Measurements from ENCODE around the gene RBM42.

RBM42 gene

DNA sequence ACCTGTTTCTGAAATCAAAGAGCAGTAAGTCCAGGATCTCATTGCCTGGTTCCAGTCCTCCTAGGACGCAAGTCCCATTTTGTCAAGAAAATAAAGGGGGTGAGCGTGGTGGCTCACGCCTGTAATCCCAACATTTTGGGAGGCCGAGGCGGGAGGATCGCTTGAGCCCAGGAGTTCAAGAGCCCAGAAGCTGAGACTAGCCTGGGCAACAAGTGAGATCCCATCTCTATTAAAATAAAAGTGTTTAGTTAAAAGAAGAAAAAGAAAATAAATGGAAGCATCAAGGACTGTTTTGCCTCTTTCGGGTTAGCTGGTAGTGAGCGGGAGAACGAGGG is 16.6 kb upstream of the RBM42 start:
- DNase-seq (ENCODE audit: insufficient read length, low spot score) = no peak
- TF ChIP-seq, protein P1, sequence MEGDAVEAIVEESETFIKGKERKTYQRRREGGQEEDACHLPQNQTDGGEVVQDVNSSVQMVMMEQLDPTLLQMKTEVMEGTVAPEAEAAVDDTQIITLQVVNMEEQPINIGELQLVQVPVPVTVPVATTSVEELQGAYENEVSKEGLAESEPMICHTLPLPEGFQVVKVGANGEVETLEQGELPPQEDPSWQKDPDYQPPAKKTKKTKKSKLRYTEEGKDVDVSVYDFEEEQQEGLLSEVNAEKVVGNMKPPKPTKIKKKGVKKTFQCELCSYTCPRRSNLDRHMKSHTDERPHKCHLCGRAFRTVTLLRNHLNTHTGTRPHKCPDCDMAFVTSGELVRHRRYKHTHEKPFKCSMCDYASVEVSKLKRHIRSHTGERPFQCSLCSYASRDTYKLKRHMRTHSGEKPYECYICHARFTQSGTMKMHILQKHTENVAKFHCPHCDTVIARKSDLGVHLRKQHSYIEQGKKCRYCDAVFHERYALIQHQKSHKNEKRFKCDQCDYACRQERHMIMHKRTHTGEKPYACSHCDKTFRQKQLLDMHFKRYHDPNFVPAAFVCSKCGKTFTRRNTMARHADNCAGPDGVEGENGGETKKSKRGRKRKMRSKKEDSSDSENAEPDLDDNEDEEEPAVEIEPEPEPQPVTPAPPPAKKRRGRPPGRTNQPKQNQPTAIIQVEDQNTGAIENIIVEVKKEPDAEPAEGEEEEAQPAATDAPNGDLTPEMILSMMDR (IDR thresholded peaks at IDR 0.05; ENCODE audit: insufficient read depth, missing control alignments) = no peak
- FAIRE-seq = no peak

DNA sequence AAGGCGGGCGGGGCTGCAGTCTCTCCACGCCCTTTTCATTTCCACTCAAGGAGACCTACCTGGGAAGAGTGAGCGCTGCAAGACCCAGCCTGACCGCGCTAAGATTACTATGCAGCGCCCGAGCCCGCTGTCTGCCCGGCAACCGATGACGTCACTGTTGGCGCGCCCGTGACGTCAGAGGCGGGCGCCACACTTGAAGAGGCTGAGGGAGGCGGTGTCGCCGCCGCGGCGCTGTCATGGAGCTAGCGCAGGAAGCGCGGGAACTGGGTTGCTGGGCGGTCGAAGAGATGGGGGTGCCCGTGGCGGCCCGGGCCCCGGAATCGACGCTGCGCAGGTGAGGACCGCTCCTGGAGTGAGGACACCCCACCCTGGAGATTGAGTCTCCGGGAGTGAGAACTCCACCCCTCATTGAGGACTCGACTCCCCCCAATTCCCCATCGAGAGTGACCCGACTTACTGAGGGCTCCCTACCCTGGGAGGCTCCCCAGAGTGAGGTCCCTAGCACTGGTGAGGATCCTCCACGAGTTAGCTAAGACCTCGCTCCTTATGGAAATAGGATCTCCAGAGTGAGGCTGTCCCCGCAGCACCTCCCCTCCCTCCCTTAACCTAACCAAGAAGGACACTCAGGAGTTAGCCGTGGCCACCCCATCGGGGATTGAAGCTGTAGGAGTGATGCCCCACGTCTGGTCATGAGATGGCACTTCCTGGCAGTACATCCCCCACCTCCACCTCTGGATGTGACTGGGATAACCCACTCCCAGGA is 16.1 kb upstream of the RBM42 start, which contains the start of gene HAUS5:
Gene HAUS5 (plus strand): TSS at position 177 of the 763 bp plus-strand sequence. CDS start 60 bp downstream, at position 237.
- DNase-seq (ENCODE audit: insufficient read length, low spot score) (peak; percentile 85), FAIRE-seq (no peak)
- TF ChIP-seq, protein P1 (IDR thresholded peaks at IDR 0.05; ENCODE audit: insufficient read depth, missing control alignments) = no peak

DNA sequence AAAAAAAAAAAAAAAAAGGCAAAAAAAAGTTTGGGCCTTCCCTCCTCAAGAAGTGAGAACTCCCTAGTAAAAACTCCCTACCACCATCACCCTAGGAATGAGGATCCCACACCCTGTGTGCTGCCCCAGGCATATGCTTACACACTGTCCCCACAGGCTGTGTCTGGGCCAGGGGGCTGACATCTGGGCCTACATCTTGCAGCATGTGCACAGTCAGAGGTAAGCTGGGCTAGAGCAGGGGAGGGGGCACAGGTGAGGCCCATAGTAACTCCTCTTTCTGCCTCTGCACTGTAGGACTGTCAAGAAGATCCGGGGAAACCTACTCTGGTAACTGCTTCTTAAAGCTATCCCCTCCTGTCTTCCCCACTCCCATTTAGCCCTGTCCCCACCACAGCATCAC is 15.3 kb upstream of the RBM42 start:
- TF ChIP-seq, protein P1 (IDR thresholded peaks at IDR 0.05; ENCODE audit: insufficient read depth, missing control alignments) = no peak
- no peak for DNase-seq (ENCODE audit: insufficient read length, low spot score)

DNA sequence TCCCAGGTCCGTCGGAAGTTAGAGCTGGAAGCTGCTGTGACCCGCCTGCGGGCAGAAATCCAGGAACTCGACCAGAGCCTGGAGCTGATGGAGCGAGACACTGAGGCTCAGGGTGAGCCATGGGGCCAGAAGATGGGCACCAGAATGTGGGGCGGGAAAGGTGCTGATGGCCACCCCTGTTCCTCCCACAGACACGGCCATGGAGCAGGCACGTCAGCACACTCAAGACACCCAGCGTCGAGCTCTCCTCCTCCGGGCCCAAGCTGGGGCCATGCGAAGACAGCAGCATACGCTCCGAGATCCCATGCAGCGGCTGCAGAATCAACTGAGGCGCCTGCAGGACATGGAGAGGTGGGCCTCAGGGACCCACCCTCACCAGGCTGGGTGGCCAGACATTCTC is 13.8 kb upstream of the RBM42 start:
- DNase-seq (ENCODE audit: insufficient read length, low spot score) (no peak), FAIRE-seq (no peak)
- TF ChIP-seq, protein P1 (IDR thresholded peaks at IDR 0.05; ENCODE audit: insufficient read depth, missing control alignments) = no peak

More for the DNA sequence above, 15.3 kb upstream of the RBM42 start:
- no peak for FAIRE-seq

DNA sequence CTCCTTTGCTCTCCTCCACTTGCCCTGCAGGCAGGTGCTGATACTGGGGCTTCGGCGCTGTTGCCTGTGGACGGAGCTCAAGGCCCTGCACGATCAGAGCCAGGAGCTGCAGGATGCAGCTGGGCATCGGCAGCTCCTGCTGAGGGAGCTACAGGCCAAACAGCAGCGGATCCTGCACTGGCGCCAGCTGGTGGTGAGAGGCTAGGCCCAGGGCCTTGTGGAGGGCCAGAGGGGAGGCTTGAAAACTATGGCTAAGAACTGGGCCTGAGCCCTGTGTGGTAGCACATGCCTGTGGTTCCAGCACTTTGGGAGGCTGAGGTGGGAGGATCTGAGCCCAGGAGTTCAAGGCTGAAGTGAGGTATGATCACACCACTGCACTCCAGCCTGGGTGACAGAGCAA is 10.0 kb upstream of the RBM42 start:
- TF ChIP-seq, protein P1 (IDR thresholded peaks at IDR 0.05; ENCODE audit: insufficient read depth, missing control alignments) = no peak
- DNase-seq (ENCODE audit: insufficient read length, low spot score) (no peak), FAIRE-seq (no peak)

DNA sequence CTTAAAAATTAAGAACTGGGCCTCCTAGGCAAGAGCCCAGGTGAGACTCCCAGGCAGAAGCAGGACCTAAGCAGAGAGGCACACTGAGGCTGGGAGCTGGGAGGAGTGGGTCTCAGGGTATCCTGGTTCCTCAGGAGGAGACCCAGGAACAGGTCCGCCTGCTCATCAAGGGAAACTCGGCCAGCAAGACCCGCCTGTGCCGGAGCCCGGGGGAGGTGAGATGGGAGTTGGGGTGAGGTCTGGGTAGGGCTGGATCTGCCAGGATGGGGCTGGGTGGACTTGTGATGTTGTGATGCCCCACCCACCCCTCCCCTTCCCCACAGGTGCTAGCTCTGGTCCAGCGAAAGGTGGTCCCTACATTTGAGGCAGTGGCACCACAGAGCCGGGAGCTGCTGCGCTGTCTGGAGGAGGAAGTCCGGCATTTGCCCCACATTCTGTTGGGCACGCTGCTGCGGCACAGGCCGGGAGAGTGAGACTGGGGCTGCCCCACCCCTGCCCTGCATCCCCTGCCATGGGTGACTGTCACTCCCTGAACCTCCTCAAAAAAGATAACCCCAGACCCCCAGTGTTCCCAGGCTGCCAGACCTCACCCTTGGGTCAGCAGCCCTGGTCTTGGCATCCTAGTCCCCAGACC is 9.4 kb upstream of the RBM42 start:
- TF ChIP-seq, protein P1 (IDR thresholded peaks at IDR 0.05; ENCODE audit: insufficient read depth, missing control alignments) = no peak
- no peak for FAIRE-seq
- no peak for DNase-seq (ENCODE audit: insufficient read length, low spot score)

DNA sequence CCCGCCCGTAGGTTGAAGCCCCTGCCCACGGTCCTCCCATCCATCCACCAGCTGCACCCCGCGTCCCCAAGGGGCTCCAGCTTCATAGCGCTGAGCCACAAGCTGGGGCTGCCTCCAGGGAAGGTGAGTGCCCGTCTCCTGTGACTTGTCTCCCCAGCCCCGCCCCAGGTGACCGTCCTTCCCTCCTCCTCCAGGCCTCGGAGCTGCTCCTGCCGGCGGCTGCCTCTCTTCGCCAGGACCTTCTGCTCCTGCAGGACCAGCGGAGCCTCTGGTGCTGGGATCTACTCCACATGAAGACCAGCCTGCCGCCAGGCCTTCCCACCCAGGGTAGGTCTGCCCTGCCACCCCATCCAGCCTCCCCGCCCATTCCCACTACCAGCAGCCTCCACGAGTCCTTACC is 8.8 kb upstream of the RBM42 start:
- FAIRE-seq = no peak
- DNase-seq (ENCODE audit: insufficient read length, low spot score) = no peak
- TF ChIP-seq, protein P1 (IDR thresholded peaks at IDR 0.05; ENCODE audit: insufficient read depth, missing control alignments) = no peak
